ENCODE measurements around the gene NEB.
"Not testable (repeated sequence)": the region's sequence is repeated elsewhere in the genome, so short reads cannot be mapped to it uniquely, and the experiment has no call there.

The NEB gene

DNA sequence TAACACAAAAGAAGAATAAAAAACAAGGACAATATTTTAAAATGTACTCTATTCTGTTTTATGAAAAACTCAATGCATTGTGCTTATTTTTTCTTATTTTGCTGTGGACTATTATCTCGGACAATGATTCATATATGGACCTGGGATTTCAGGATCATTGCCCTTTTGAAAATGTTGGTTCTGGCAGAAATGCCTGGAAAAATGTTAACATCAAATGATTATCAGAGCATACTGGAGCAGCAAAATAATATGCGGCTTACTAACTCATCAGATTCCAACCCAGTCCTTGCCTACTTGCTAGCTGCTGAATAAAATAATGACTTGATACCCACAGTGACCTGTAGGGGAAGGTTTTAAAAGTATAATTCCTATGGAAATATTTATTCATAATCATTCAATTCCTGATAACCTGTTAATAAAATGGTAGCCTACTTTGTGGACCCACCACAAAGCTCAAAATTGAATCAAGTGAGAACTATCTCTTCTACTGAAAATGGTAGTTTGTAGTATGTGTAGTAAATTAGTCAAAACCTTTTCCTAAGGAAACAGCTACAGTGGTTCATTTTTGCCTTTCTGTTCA is 117.4 kb downstream of the NEB start:
- no peak for FAIRE-seq
- DNase-seq (ENCODE audit: low spot score): no peak

- DNase-seq (ENCODE audit: low spot score): no peak
- no peak for FAIRE-seq
These were observed 119.5 kb downstream of the NEB start for GRCh38 chr2:151614606-151615306.

DNA sequence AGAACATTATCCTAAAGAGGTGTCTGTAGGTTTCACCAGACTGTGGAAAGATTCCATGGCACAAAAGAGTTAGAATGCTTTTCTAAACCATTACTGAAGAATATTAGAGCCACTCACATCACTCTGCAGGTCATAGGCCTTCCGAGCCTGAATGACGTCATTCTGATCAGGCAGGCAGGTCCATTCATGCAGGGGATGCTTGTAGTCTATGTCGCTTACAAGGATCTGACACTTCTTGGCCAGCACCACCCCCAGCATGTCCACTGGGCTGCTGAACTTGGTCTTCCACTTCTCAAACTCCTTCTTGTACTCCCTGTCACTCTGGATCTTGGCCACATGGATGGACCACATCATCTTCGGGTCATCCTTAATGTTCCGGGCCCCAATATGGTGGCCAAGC is 120.1 kb downstream of the NEB start:
- FAIRE-seq (no peak), DNase-seq (ENCODE audit: low spot score) (no peak)

- no peak for FAIRE-seq
- no peak for DNase-seq (ENCODE audit: low spot score)
These were observed 122.9 kb downstream of the NEB start for GRCh38 chr2:151611351-151611750.

- FAIRE-seq: no peak
- no peak for DNase-seq (ENCODE audit: low spot score)
These were observed 124.0 kb downstream of the NEB start for GRCh38 chr2:151610310-151610709.

DNA sequence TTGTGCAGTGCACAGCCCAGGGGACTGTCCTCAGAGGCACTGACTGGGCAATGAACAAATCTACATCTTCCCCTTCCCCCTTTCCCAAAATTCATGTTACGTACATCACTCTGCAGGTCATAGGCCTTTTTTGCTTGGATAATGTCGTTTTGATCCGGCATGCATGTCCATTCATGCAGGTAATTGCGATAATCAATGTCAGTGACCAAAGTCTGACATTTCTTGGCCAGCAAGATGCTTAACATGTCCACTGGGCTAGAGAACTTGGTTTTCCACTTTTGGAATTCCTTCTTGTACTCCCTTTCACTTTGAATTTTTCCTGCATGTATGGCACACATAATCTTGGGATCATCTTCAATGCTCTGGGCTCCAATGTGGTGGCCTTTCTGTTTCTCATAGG is 124.6 kb downstream of the NEB start:
- FAIRE-seq: no peak
- DNase-seq (ENCODE audit: low spot score): no peak

- not testable (repeated sequence) for FAIRE-seq; DNase-seq (ENCODE audit: low spot score)
These were observed 126.5 kb downstream of the NEB start for GRCh38 chr2:151607459-151608424.

DNA sequence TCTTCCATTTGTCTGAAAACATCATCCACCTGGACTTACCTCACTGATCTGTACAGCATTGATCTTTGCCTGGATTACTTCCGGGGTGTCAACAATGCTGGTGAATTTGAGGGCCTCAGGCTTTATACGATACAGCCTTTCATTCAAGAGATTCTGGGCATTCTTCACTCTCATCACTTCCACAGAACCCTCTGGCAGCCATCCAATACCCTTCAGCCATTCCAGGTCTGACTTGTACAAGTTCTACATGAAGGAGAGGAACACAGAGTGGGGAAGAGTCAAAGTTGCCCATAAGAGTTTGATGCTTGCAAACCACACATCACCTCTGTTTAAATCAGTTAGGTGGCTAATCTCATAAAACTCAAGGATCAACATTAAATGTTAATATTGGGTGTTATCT is 130.7 kb downstream of the NEB start:
- FAIRE-seq; DNase-seq (ENCODE audit: low spot score): not testable (repeated sequence)

- FAIRE-seq; DNase-seq (ENCODE audit: low spot score): not testable (repeated sequence)
These were observed 131.9 kb downstream of the NEB start for GRCh38 chr2:151602402-151602801.

DNA sequence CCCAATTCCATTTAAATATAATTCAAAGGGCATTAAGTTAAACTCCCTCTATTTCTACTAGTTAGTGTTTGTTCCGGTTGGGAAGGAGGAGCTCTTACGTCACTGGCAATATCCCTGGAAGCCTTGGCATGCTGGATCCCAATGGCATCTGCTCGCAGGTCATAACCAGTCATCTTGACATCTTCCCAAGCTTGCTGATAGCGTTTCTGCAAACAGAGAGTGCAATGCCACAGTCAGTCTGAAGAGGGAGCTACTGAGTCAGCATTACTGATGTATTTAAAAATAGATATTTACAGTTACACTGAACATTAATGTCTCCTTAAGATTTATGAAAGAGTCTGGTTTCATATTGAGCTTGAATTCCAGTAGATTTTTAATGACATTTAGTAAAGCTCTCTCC is 132.5 kb downstream of the NEB start:
- DNase-seq (ENCODE audit: low spot score): not testable (repeated sequence)
- FAIRE-seq: peak; percentile 67

- FAIRE-seq; DNase-seq (ENCODE audit: low spot score): not testable (repeated sequence)
These were observed 137.2 kb downstream of the NEB start for GRCh38 chr2:151596903-151597608.

DNA sequence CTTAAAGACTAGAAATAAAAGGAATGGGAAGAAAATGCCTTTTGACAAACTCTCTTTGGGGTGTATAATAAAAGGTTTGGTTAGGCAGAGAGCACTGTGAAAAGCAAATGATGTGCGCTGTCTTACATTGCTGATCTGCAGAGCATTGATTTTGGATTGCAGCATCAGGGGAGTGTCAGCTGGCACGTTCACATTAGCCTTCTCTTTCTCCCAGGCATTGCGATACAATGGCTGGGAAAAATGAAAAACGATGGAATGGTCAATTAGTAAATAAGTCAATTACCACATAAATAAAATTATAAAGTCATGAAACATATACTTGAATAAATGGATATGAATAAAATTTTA is 142.4 kb downstream of the NEB start:
- DNase-seq (ENCODE audit: low spot score); FAIRE-seq: not testable (repeated sequence)

DNA sequence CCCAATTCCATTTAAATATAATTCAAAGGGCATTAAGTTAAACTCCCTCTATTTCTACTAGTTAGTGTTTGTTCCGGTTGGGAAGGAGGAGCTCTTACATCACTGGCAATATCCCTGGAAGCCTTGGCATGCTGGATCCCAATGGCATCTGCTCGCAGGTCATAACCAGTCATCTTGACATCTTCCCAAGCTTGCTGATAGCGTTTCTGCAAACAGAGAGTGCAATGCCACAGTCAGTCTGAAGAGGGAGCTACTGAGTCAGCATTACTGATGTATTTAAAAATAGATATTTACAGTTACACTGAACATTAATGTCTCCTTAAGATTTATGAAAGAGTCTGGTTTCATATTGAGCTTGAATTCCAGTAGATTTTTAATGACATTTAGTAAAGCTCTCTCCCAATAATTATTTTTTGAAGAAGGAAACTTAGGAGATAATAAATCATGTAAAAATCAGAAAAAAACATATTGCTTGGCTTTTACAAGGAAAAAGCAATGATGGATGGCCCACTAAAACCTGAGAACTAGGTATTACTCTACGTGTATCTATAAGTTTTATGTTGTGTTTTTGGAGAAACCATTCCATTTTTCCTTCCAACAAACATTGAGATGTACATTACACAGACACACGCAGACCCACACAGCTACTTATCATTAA is 142.9 kb downstream of the NEB start:
- FAIRE-seq: not testable (repeated sequence)

DNA sequence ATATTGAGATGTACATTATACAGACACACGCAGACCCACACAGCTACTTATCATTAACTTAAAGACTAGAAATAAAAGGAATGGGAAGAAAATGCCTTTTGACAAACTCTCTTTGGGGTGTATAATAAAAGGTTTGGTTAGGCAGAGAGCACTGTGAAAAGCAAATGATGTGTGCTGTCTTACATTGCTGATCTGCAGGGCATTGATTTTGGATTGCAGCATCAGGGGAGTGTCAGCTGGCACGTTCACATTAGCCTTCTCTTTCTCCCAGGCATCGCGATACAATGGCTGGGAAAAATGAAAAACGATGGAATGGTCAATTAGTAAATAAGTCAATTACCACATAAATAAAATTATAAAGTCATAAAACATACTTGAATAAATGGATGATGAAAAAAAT is 153.0 kb downstream of the NEB start:
- not testable (repeated sequence) for DNase-seq (ENCODE audit: low spot score); FAIRE-seq

More for the DNA sequence above, 142.9 kb downstream of the NEB start:
- not testable (repeated sequence) for DNase-seq (ENCODE audit: low spot score)

- peak; percentile 67 for FAIRE-seq
- not testable (repeated sequence) for DNase-seq (ENCODE audit: low spot score)
These were observed 153.6 kb downstream of the NEB start for GRCh38 chr2:151580697-151581096.

DNA sequence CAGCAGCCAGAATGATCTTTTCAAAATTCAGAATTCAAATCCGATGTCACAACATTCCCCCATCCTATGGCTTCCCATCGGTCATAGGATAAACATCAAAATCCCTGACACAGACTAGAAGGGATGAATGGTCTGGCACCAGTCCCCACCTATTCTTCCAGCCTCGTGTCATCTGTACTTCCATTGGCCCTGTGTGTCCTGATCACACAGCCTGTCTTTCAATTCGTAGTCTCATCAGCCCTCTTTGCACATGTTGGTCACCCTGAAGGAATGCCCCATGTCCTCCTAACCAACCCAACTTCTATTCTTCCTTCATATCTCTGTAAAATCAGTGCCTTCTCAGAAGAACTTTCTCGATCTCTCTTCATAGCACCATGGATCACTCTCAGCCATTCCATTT is 157.2 kb downstream of the NEB start:
- FAIRE-seq: no peak
- no peak for DNase-seq (ENCODE audit: low spot score)

- no peak for DNase-seq (ENCODE audit: low spot score)
These were observed 158.2 kb downstream of the NEB start for GRCh38 chr2:151576080-151576479.

GRCh38 chr2:151575338-151575737 is 158.9 kb downstream of the NEB start:
- no peak for FAIRE-seq
- peak; percentile 33 for DNase-seq (ENCODE audit: low spot score)

More at GRCh38 chr2:151576080-151576479, 158.2 kb downstream of the NEB start:
- FAIRE-seq: no peak

- FAIRE-seq (no peak), DNase-seq (ENCODE audit: low spot score) (no peak)
These were observed 164.1 kb downstream of the NEB start for GRCh38 chr2:151570191-151570590.

- no peak for FAIRE-seq
- no peak for DNase-seq (ENCODE audit: low spot score)
These were observed 165.1 kb downstream of the NEB start for GRCh38 chr2:151569167-151569566.

GRCh38 chr2:151568501-151568900 is 165.8 kb downstream of the NEB start:
- FAIRE-seq (no peak), DNase-seq (ENCODE audit: low spot score) (no peak)
